ENCODE measurements around the gene CHMP2A. TPM values are rescaled to one million over a fixed set of nuclear protein-coding genes. Genes with fewer than 3 reads are reported as not detected.

CHMP2A gene
- total RNA-seq, 4 donors from 2014 or later, result 100.0 to 155 (median 126) TPM

DNA sequence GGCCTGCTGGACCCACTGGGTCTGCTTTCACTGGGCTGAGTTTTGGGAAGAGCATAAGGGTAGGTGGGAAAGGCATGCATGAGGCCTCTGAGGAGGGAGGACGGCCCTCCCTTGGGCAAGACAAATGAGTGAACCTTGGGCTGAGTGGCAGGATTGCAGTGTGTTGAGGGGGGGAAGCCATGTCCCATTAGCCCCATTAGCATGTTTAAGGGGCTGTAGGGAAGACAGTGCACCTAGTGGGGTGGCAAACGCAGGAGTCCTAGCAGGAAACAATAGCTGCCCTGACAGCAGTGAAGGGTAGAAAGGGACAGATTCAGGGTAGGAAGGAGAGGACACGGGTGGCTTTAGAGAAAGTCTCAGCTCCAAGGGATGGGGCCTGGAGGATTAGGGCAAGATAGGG, 32.2 kb downstream of the CHMP2A start:
- no peak for TF ChIP-seq EP300 (IDR thresholded peaks at IDR 0.05)
- H3K36me3 ChIP-seq, result no peaks in the 10 kb centered on the region

DNA sequence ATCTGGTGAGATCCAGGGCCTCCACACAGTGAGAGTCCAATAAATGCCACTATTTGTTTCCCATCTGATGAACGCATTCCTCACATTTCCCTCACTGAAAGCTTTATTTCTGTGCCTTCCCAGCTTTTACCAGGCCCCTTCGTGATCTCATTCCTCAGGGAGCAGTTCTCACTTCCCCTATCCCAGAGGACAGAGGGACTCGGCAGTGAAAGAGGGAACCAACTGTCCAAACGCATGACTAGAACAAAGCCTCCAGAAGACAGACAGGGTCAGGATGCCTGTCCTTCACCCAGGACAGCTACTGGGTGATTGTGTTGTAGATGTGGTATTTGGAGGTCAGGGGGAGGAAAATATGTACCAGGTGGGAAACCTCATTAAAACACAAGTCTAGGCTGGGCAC, 33.3 kb downstream of the CHMP2A start:
- TF ChIP-seq, protein P1, sequence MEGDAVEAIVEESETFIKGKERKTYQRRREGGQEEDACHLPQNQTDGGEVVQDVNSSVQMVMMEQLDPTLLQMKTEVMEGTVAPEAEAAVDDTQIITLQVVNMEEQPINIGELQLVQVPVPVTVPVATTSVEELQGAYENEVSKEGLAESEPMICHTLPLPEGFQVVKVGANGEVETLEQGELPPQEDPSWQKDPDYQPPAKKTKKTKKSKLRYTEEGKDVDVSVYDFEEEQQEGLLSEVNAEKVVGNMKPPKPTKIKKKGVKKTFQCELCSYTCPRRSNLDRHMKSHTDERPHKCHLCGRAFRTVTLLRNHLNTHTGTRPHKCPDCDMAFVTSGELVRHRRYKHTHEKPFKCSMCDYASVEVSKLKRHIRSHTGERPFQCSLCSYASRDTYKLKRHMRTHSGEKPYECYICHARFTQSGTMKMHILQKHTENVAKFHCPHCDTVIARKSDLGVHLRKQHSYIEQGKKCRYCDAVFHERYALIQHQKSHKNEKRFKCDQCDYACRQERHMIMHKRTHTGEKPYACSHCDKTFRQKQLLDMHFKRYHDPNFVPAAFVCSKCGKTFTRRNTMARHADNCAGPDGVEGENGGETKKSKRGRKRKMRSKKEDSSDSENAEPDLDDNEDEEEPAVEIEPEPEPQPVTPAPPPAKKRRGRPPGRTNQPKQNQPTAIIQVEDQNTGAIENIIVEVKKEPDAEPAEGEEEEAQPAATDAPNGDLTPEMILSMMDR (IDR thresholded peaks at IDR 0.05), result no peak
- TF ChIP-seq POLR2AphosphoS5 (IDR thresholded peaks at IDR 0.05), result no peak
- no peak for TF ChIP-seq POLR2A (IDR thresholded peaks at IDR 0.05)
- TF ChIP-seq EP300 (IDR thresholded peaks at IDR 0.05), result no peak
- Histone ChIP-seq H3K36me3 (peaks cover 0 to 9% of the 10 kb centered on the region in 2 donors), H3K27me3 (no peaks in the 10 kb centered on the region), H3K9me3 (no peaks in the 10 kb centered on the region), H3K4me1 (peaks cover 8 to 33% (median 23%) of the 10 kb centered on the region in 3 donors), H3K4me3 (no peak overlapping the region), H3K27ac (no peak overlapping the region)
- no peak for ATAC-seq
- 53 to 73% methylated on average over 2 to 3 of the region's 4 CpGs for WGBS, 2 donors (ENCODE audit: low coverage in 1 of 2)

More for the DNA sequence above, 32.2 kb downstream of the CHMP2A start:
- Histone ChIP-seq H3K27me3 (no peaks in the 10 kb centered on the region), H3K27ac (no peak overlapping the region), H3K9me3 (no peaks in the 10 kb centered on the region), H3K4me1 (peaks cover 8 to 22% (median 16%) of the 10 kb centered on the region in 3 donors), H3K4me3 (no peak overlapping the region)
- WGBS, 2 donors (ENCODE audit: low coverage in 1 of 2), result 65 to 67% methylated on average over 1 to 2 of the region's 3 CpGs
- no peak for ATAC-seq

DNA sequence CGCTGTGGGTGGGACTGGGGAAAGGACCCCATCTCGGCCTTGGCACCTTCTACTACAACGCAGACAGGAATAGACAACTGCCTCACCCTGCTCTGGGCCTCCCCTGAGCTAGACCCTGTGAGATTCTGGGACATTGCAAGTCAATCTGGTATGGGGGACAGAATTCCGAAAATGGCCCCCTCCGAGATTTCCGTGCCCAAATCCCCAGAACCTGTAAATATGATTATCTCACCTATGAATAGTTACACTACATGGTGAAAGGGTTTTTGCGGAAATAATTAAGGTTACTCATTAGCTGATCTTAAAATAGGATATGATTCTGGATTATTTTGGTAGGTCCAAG, 34.7 kb downstream of the CHMP2A start:
- peak overlapping the region; percentile 58 to 89 for H3K4me3 ChIP-seq
- WGBS, 2 donors (ENCODE audit: low coverage in 1 of 2), result 3 to 32% methylated on average over 3 to 4 of the region's 7 CpGs

DNA sequence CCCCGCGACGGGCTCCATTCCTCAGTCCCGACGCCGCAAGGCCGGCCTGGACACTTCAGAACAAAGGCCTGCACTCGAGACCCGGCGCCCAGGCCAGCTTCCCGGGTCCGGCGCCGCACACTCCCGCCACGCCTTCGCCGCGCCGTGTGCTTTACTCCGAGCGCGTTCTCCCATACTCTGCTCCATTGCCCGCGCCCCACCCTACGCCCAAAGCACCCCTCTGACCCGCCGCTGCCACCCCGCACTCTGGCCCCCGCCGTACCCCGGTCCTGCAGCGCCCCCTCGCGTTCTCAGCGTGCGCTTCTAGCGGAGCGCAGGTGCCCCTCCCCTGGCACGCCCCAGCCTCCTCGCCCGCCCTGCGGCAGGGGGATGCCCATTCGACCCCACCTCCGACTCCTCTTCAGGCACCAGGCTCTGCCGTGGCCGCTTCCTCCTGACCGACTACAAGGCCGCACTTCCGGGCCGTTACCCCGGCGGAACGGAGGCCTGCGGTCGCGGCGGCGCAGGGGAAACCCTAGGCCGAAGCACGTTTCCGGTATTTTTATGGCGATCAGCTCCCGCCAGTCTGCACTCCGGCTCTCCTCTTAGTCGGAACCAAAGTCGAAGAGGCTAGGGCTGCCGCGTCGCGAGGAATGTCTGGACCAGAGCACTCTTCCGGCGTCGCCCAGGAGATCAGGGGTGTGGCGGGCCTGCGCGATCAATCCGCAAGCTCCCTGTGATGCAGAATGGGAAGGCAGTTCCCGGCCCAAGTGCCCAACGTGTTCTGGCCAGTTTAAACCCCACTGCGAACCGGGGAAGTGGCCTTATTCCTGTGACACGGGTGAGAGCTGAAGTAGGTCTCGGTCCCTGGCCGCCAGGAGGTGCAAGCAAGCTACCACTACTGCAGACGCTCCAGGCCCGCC, 35.3 kb downstream of the CHMP2A start, which contains the start of gene ZBTB45:
Gene ZBTB45, minus strand, starts transcription at position 456 of the 902 bp plus-strand sequence. CDS start 2,137 bp downstream, outside the sequence.
- peaks cover 0 to 25% of the 10 kb centered on the region in 2 donors for H3K36me3 ChIP-seq
- TF ChIP-seq POLR2A (IDR thresholded peaks at IDR 0.05), result peak; percentile 17 to 52
- TF ChIP-seq EP300 (IDR thresholded peaks at IDR 0.05), result no peak
- TF ChIP-seq, protein P1 (IDR thresholded peaks at IDR 0.05), result peak in 3 of 4 experiments; percentile 71 to 86 (median 79)
- peak; percentile 79 for TF ChIP-seq POLR2AphosphoS5 (IDR thresholded peaks at IDR 0.05)
- H3K9me3 ChIP-seq, result no peaks in the 10 kb centered on the region
- H3K4me3 ChIP-seq, result peak within 1 kb of the TSS; percentile 58 to 89
- peak; percentile 91 for ATAC-seq
- H3K27ac ChIP-seq, result peak within 1 kb of the TSS; percentile 83 to 97 (median 96)
- no peaks in the 10 kb centered on the region for H3K27me3 ChIP-seq
- WGBS, 2 donors (ENCODE audit: low coverage in 1 of 2), result 0% methylated on average over 23 of the region's 87 CpGs; no CpG with 5 or more reads in 1 of the 2 donors
- peaks cover 8 to 53% (median 24%) of the 10 kb centered on the region in 3 donors for H3K4me1 ChIP-seq

More for the DNA sequence above, 34.7 kb downstream of the CHMP2A start:
- H3K27me3 ChIP-seq, result no peaks in the 10 kb centered on the region
- ATAC-seq, result no peak
- TF ChIP-seq, protein P1 (IDR thresholded peaks at IDR 0.05), result no peak
- TF ChIP-seq EP300 (IDR thresholded peaks at IDR 0.05), result no peak
- TF ChIP-seq POLR2AphosphoS5 (IDR thresholded peaks at IDR 0.05), result no peak
- no peak for TF ChIP-seq POLR2A (IDR thresholded peaks at IDR 0.05)
- H3K4me1 ChIP-seq, result peaks cover 8 to 47% (median 23%) of the 10 kb centered on the region in 3 donors
- H3K27ac ChIP-seq, result peak overlapping the region; percentile 83 to 97 (median 96)
- peaks cover 0 to 23% of the 10 kb centered on the region in 2 donors for H3K36me3 ChIP-seq
- no peaks in the 10 kb centered on the region for H3K9me3 ChIP-seq

DNA sequence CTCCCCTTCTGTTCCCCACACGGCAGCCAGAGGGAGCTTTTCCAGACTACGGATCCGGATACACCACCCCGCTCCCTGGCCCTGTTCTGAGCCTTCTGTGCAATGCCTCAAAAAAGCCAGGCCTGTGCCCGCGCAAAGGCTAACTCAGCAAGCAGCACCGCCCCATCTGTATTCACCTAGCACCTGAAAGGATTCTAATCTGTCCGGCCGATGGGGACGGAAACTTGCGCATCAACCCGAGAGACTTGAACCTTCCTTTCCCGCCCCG, 35.9 kb downstream of the CHMP2A start:
- peak; percentile 63 for ATAC-seq

More for the DNA sequence above, 35.9 kb downstream of the CHMP2A start:
- TF ChIP-seq POLR2AphosphoS5 (IDR thresholded peaks at IDR 0.05), result no peak
- TF ChIP-seq, protein P1 (IDR thresholded peaks at IDR 0.05), result peak in 3 of 4 experiments; percentile 67 to 75 (median 74)
- WGBS, 2 donors (ENCODE audit: low coverage in 1 of 2), result 0% methylated on average over 1 to 3 of the region's 14 CpGs
- peaks cover 8 to 59% (median 30%) of the 10 kb centered on the region in 3 donors for H3K4me1 ChIP-seq
- H3K9me3 ChIP-seq, result no peaks in the 10 kb centered on the region
- H3K36me3 ChIP-seq, result peaks cover 0 to 25% of the 10 kb centered on the region in 2 donors
- H3K27ac ChIP-seq, result peak overlapping the region; percentile 83 to 97 (median 96)
- peak overlapping the region; percentile 58 to 89 for H3K4me3 ChIP-seq
- H3K27me3 ChIP-seq, result no peaks in the 10 kb centered on the region

Data from gastroesophageal sphincter (tissue), 4 donors.